ENCODE measurements around the gene SULT6B1. TPM values are rescaled to one million over a fixed set of nuclear protein-coding genes. Genes with fewer than 3 reads are reported as not detected.

The SULT6B1 gene
- total RNA-seq, 1 donor from 2014 or later, result not detected

DNA sequence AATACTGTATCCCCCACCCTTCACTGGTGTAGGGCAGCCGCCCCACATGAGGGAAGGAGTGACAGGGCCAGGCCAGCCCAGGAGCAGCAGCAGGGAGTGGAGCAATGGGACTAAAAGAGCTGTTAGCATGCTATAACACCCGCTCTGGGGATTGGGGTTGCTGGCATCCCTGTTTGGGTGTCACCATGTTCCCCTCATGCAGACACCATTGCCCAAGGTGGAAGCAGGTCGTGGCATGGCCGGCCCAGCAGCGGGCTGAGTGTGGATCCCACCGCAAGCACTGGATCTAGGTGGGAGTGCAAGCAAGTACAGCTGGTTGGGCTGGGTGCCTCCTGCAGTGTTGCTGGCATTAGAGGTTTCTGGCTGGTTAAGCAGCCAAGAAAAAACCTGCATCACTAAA is 3.3 kb upstream of the SULT6B1 start:
- H3K27ac ChIP-seq, result no peak overlapping the region
- ATAC-seq, result no peak
- TF ChIP-seq, protein P1, sequence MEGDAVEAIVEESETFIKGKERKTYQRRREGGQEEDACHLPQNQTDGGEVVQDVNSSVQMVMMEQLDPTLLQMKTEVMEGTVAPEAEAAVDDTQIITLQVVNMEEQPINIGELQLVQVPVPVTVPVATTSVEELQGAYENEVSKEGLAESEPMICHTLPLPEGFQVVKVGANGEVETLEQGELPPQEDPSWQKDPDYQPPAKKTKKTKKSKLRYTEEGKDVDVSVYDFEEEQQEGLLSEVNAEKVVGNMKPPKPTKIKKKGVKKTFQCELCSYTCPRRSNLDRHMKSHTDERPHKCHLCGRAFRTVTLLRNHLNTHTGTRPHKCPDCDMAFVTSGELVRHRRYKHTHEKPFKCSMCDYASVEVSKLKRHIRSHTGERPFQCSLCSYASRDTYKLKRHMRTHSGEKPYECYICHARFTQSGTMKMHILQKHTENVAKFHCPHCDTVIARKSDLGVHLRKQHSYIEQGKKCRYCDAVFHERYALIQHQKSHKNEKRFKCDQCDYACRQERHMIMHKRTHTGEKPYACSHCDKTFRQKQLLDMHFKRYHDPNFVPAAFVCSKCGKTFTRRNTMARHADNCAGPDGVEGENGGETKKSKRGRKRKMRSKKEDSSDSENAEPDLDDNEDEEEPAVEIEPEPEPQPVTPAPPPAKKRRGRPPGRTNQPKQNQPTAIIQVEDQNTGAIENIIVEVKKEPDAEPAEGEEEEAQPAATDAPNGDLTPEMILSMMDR (IDR thresholded peaks at IDR 0.05), result no peak
- intact Hi-C loops (cut with DNase I), result no loop called here
- H3K4me3 ChIP-seq, result no peak overlapping the region
- H3K9me3 ChIP-seq, result no peaks in the 10 kb centered on the region
- no peaks in the 10 kb centered on the region for H3K4me1 ChIP-seq
- H3K36me3 ChIP-seq, result no peaks in the 10 kb centered on the region
- no peaks in the 10 kb centered on the region for H3K27me3 ChIP-seq
- no peak for DNase-seq

DNA sequence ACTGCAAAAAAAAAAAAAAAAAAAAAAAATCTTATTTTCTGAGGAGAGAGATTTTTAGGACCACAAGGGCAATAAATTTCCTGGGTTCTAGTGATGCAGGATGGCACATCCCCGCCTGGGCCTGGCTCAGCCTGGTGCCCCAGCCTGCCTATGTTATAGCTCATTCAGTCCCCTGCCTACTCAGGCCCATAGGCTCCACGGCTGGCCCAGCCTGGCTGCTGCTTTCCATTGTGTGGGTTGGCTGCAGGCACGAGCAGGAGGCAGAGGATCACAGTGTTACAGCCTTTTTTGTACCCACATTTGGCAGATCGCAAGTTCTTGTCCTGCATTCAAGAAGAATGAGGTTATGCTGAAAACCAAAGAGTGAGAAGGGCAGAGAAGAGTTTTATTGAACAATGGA is 2.8 kb upstream of the SULT6B1 start:
- Histone ChIP-seq H3K4me1 (no peaks in the 10 kb centered on the region), H3K27ac (no peak overlapping the region), H3K36me3 (no peaks in the 10 kb centered on the region), H3K4me3 (no peak overlapping the region), H3K9me3 (no peaks in the 10 kb centered on the region), H3K27me3 (no peaks in the 10 kb centered on the region)
- intact Hi-C loops (cut with DNase I), result no loop called here
- ATAC-seq, result no peak
- TF ChIP-seq, protein P1 (IDR thresholded peaks at IDR 0.05), result no peak
- DNase-seq, result no peak

DNA sequence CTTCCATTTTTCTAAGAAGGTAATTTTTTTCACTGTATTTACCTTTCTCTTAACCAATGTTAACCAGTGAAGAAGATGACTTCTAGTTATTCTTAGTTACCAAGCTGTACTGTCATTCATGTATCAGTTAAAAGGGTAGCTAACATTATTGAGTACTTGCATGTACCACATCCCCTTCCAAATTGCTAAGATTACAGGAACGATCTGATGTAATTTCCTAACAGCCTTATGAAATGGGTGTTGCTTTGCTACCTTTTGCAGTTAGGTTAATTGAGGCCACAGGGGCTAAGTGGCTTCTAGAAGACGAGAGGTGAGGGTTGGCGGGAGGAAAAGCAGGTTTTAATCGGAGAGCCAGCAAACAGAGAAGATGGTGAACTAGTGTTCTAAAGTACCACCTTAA is 1.8 kb upstream of the SULT6B1 start:
- Histone ChIP-seq H3K4me3 (no peak overlapping the region), H3K36me3 (no peaks in the 10 kb centered on the region), H3K27ac (no peak overlapping the region), H3K9me3 (no peaks in the 10 kb centered on the region), H3K4me1 (no peaks in the 10 kb centered on the region), H3K27me3 (no peaks in the 10 kb centered on the region)
- TF ChIP-seq, protein P1 (IDR thresholded peaks at IDR 0.05), result no peak
- intact Hi-C loops (cut with DNase I), result no loop called here
- no peak for DNase-seq
- ATAC-seq, result no peak

DNA sequence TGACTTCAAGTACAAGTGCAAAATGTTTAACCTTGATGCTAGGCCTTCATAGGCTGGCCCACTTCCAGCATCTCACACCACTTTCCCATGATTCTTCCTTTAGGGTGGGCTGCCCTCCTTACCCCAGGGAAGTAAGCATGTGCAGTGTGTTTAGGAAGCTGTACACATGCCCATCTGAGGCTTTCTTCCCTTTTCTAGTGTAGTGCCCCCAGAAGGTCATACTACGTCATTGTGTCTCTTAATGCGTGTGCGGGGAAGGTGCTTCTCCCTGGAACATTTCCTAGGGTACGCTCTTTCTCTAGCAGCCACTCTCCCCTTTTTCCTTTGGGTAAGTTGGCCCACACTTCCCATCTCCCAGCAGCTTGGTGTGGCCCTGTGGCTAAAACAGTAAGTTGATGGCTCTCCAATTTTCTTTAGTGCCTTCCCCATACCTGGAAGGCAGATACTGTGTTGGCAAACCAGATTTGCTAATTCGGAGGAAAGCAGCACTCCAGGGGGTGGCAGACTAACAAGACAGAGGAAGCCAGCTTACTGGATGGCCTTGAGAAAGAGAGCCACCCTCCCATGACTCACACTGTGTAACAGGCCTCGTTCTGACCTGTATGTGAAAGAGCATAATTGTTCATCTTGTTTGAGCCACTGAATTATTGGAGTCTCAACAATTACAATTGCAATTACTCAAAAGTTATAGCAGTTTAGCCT is 1.1 kb upstream of the SULT6B1 start:
- intact Hi-C loops (cut with DNase I), result no loop called here
- Histone ChIP-seq H3K4me1 (no peaks in the 10 kb centered on the region), H3K4me3 (no peak overlapping the region), H3K27ac (no peak overlapping the region), H3K9me3 (no peaks in the 10 kb centered on the region), H3K36me3 (no peaks in the 10 kb centered on the region), H3K27me3 (no peaks in the 10 kb centered on the region)
- DNase-seq (no peak), ATAC-seq (peak; percentile 86)
- TF ChIP-seq, protein P1 (IDR thresholded peaks at IDR 0.05), result no peak

DNA sequence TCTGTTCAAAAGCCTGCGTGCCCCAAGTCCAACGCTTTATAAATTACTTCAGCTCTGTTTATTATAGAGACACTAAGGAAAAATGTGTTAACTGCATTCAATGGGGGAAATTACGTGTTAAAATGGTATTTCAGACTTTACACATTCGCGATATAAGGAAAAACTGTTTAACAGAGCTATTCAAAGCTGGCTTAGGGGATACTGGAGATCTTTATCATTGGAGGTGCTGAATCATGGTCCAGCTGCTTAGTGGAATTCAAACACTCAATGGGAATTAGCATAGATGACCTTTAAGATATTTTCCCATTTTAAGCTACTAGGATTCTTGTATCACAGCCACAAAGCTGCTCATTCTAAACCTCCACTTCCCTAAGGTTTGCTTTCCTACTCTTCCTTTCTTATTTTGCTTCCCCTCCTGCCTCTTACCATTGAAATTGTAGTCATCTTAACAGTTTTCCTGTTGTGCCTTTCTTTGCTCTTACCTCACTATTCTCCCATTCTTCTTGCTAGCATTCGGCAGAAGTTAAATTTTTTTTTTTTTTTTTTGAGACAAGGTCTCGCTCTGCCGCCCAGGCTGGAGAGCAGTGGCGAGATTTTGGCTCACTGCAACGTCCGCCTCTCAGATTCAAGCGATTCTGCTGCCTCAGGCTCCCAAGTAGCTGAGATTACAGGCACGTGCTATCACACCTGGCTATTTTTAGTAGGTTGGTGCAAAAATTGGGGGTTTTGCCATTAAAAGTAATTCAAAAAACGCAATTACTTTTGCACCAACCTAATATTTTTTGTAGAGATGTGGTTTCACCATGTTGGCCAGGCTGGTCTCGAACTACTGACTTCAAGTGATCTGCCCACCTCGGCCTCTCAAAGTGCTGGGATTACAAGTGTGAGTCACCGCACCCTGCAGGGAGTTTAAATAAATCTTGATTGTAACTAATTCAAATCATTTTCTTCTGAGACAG is 6.5 kb downstream of the SULT6B1 start:
- Histone ChIP-seq H3K4me3 (no peak overlapping the region), H3K4me1 (no peaks in the 10 kb centered on the region), H3K27ac (no peak overlapping the region), H3K36me3 (no peaks in the 10 kb centered on the region), H3K27me3 (no peaks in the 10 kb centered on the region), H3K9me3 (no peaks in the 10 kb centered on the region)
- ATAC-seq (no peak), DNase-seq (no peak)
- intact Hi-C loops (cut with DNase I), result no loop called here
- TF ChIP-seq, protein P1 (IDR thresholded peaks at IDR 0.05), result no peak

Data from upper lobe of right lung (tissue), 1 donor.